Uterus (tissue), 2 donors: ENCODE data around the gene TMIGD3.

Experiments used
- POLR2A ChIP-seq, 2 donors: fragments of 450-650 bp; IDR thresholded peaks; one replicate each; pipeline ENCODE4 v1.6.1; 2016; ENCODE audit warnings: antibody characterized with exemption in 2 of 2, mild to moderate bottlenecking in 1 of 2, moderate library complexity in 1 of 2
- TF ChIP-seq, protein P1 (sequence below), 4 experiments: fragments of 200-600 bp in 2 of 4; fragments of 450-650 bp in 2 of 4; sonication (generic) in 2 of 4; IDR thresholded peaks; one replicate each; pipeline ENCODE4 v1.5.1; 2016 to 2019; ENCODE audit warnings: antibody characterized with exemption in 4 of 4, mild to moderate bottlenecking in 2 of 4, moderate library complexity in 1 of 4

DNA sequence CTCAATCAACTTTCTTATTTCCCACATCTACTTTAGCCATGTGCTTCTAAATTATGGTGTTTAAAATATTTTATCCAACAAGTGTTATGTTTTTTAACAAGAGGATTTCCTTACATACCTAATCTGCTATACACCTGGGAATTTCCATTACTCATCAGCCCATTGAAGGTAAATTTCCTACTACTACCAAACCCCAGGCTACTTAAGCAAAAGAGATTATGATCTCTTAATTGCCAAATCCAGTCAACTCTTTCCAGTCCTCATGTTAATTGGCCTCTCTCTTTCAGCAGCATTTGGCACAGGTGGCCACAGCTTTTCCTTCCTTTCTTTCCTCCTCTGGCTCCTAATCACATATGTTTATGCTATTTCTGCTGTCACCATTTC is 34.7 kb downstream of the TMIGD3 start:
- TF ChIP-seq, protein P1, sequence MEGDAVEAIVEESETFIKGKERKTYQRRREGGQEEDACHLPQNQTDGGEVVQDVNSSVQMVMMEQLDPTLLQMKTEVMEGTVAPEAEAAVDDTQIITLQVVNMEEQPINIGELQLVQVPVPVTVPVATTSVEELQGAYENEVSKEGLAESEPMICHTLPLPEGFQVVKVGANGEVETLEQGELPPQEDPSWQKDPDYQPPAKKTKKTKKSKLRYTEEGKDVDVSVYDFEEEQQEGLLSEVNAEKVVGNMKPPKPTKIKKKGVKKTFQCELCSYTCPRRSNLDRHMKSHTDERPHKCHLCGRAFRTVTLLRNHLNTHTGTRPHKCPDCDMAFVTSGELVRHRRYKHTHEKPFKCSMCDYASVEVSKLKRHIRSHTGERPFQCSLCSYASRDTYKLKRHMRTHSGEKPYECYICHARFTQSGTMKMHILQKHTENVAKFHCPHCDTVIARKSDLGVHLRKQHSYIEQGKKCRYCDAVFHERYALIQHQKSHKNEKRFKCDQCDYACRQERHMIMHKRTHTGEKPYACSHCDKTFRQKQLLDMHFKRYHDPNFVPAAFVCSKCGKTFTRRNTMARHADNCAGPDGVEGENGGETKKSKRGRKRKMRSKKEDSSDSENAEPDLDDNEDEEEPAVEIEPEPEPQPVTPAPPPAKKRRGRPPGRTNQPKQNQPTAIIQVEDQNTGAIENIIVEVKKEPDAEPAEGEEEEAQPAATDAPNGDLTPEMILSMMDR (IDR thresholded peaks at IDR 0.05): no peak
- TF ChIP-seq POLR2A (IDR thresholded peaks at IDR 0.05): no peak
